ENCODE results near the gene WDR27. TPM values are rescaled to one million over a fixed set of nuclear protein-coding genes. Genes with fewer than 3 reads are reported as not detected.

WDR27 gene
- total RNA-seq, 1 donor from 2014 or later, result 24.4 TPM

DNA sequence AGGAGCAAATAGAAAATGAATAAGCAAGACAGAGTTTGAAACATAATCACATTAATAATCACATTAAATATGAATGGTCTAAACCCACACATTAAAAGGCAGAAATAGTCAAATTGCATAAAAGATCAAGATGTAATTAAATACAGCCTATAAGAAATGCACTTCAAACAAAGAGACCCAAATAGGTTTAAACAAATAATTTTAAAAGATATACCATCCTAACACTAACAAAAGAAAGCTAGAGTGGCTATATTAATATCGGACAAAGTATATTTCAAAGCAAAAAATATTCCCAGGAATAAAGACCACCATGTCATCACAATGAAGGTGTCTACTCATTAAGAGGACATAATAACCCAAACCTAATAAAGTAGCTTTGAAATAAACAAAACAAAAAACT, 140.2 kb downstream of the WDR27 start:
- no peak for ATAC-seq

DNA sequence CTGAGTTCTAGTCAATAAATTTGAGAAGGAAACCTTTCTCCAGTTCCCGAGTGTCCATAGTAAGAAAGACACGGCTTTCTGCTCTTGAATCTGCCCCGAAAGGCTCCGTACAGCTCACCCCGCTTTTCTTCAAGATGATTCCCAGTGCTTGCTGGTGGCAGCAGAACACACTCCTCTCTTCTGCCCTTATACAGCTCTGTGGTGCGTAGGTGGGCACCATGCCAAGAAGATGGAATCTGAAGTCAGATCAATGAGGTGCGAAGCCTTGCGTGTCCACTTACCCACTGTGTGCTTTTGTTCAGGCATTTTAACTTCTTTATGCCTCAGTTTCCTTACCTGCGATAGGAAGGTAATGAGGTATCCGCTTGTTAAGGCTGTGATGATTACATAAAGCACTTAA, 142.2 kb downstream of the WDR27 start:
- ATAC-seq, result no peak

DNA sequence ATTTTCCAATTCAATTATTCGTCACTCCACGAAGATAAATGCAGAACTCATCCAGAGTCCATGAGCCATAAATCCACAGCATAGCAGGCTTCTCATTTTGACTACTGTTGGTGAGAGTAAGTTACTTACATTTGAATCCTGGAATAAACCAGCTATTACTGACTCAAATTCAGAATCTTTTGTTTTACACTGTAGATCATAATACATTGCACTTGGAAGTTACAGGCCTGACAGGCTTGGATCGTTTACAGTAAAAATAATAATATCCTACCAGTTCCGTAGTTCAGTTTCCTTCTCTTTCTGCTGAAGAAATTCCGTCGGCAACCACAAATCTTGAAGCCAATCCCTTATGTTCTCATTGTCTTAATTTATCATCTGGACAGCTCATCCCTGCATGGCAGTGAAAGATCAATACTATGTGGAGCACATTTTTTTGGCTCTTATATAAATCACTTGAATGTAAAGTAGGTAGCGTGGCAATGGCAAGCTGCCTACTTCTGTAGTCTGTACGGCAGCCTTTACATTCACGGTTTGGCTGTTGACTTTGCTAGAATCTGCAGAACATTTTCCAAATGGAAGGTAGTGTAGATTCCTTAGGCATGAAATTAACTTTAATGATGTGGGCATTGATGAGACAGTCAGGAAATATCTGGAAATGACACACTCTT, 142.9 kb downstream of the WDR27 start:
- ATAC-seq, result no peak

- ATAC-seq, result no peak
Observed at GRCh38 chr6:169558378-169558773, 143.5 kb downstream of the WDR27 start.

- ATAC-seq, result no peak
Observed at GRCh38 chr6:169557887-169558286, 143.9 kb downstream of the WDR27 start.

DNA sequence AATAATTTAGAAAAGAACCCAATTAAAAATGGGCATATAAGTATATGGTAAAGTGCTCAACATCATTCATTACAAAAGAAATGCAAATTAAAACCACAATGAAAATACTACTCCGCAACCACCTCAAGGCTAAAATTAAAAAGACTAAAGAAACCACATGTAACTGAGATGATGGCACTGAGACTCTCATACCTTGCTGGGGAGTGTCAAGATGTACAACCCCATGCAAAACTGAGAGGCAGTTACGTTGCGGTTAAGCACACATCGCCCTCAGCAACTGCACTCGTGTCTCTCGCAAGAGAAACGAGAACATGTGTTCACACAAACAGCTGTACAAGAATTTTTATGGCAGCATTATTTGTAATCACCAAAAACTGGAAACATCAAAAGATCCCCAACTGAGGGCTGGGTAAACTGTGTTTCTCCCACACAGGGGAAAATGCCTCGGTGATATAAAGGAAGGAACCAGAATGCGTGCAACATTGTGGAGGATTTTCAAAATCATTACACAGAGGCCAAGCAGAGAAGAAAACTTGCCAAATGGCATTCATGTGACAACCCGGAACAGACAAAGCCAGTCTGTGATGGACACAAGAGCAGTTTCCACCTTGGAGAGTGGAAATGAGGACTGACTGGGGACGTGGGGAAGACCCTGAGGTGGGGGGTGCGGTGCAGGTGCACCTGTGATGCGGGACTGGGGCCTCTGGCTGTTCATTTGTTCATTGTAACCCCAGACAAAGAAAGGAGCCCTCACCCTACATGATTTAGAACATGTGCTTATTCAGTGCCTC, 144.9 kb downstream of the WDR27 start:
- ATAC-seq, result peak; percentile 48

DNA sequence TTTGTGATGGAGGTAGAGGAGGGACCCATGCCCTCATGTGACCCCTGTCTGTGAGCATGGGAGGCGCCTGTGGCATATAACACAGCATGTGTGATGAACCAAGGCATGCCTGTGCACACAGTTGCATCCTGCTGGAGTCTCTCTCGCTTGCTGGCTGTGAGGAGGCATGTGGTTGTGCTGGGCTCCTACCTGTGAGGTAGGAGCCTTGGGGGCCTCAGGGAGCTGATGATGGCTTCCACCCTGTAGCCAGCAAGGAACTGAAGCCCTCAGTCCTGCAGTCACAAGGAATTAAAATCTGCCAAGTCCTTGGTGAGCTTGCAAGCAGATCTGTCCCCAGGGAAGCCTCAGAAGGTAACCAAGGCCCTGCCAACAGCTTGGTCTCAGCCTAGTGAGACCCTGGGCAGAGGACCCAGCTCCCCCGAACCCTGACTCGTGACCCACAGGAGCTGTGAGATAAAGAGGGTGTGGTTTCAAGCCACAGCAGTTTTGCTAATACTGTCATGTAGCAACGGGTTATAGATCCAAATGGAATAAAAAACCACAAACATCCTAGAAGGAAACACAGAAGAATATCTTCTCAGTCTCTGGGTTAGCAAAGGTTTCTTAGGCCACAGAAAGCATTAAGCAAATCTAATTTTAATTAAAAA, 145.7 kb downstream of the WDR27 start:
- no peak for ATAC-seq

DNA sequence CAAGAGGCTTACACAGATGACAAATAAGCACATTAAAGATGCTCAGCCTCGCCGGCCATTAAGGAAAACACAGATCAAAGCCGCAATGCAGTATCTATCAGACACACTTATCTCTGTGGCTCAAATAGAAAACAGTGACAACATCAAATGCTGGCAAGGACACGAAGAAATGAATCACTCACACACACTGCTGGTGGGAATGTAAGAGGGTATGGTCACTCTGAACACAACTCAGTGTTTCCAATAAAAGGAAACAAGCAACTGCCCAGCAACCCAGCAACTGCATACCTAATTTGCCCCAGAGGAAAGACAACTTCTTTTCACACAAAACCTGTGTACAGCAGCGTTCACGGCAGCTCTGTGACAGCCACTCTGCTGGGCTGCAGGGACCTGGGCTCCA, 155.8 kb downstream of the WDR27 start:
- no peak for ATAC-seq

GRCh38 chr6:169543704-169544103, 158.1 kb downstream of the WDR27 start:
- ATAC-seq, result no peak

DNA sequence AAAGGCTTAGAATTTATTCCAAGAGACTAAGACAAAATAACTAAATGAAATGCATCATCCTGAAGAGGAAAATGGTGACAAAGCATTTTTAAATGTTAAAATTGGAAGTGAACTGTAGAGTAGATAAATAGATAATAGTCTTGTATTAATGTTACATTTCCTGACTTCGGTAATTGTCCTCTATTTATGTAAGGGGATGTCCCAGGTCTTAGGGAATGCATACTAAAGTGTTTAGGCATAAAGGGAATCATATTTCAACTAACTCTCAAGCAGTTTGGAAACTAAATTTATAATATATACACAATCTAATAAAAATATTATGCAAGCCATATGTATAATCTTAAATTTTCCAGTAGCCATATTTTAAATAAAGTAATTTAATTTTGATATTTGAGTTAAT, 159.3 kb downstream of the WDR27 start:
- no peak for ATAC-seq

GRCh38 chr6:169539176-169539897, 162.5 kb downstream of the WDR27 start:
- ATAC-seq, result no peak

DNA sequence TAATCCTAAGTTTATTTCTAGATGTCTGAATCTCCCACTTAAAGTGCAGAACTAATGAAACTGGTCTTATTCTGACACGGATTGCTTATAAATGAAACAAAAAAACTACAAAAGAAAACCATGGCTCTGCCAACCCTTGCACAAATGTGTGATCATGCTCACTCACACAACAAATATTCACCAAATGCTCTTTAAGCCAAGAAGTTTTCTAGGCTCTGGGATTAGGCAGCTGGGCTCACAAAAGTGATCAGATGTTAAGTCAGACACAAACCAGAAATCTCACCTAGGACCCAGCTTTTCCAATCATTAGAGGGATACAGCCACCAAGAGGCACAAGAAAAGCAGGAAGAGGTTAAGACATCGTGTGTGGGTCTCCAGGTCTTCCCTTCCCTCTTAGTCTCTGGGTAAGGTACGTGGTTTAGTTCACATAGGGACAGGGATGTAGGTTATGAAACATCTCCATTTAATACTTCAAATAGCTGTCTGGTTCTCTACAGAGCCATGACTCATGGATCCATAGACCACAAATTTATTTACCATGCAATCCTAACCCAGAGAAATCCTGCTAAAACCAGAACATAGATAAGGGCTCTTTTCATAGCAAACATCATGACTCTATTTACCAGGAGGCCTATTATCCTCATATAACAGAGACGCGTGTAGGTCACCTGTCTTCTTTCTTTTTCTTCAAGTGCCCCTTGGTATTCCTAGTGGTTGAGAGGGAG, 165.2 kb downstream of the WDR27 start:
- no peak for ATAC-seq

GRCh38 chr6:169534039-169534421, 167.8 kb downstream of the WDR27 start:
- ATAC-seq, result no peak

DNA sequence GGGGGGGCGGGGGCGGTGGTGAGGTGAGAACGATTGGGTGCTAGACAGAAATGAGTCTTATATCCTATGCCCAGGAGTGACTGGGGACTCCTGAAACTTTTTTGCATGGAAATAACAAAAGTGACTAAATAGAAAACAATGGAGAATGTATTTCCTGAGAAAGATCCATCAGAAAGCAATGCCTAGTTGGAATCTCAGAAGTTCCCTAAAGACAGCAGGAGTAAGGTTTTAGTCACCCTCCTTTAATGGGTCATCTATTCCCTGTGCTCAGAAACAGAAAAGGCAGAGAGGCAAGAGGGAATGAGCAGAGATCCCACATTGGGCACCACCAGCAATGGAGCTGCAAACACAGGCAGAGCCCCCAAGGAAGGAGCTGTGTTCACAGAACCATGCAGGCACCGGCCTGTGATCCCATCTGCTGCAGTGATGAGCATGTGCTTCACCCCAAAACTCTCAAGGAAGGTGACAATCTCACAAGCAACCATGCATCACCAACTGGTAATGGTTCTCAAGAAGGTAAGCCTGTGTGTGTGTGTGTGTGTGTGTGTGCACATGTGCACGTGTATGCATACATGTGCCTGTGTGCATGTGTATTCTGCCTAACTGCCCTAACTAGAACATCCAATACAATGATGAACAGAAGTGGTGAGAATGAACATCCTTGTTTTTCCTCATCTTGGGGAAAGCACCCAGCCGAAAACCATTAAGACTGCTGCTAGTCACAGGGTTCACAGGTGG, 168.4 kb downstream of the WDR27 start:
- no peak for ATAC-seq

DNA sequence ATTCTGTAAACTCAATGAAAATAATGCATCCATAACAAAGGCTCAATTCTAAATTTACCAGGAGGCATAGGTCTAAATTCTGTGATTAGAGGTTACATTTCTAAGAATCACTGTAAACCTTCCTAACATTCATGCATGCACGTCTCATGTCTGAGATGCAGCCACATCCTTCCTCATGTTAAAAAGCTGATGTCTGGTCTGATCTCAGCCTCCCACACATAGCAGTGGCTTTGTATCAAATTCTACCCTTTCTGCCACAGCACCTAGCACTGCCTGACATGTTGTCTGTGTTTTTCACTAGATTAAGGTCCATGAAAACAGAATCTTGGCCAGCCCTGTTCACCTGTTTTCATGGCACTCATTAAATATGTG, 171.1 kb downstream of the WDR27 start:
- no peak for ATAC-seq

GRCh38 chr6:169529931-169530751, 171.7 kb downstream of the WDR27 start:
- ATAC-seq, result no peak

- ATAC-seq, result no peak
Observed at GRCh38 chr6:169528755-169529154, 173.1 kb downstream of the WDR27 start.

DNA sequence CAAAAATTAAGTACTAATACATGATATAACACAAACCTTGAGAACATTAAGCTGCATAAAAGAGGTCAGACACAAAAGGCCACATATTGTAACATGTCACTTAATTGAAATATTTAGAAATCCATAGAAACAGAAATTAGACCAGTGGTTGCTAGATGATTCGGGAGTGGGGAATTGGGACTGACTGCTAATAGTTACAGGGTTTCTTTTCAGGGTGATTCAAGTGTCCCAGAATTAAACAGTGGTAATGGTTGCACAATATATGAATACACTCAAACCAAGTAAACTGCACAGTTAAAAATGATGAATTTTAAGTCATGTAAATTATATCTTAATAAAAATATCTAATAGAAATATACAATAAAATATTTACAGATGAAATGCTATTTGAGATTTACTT, 174.5 kb downstream of the WDR27 start:
- no peak for ATAC-seq

DNA sequence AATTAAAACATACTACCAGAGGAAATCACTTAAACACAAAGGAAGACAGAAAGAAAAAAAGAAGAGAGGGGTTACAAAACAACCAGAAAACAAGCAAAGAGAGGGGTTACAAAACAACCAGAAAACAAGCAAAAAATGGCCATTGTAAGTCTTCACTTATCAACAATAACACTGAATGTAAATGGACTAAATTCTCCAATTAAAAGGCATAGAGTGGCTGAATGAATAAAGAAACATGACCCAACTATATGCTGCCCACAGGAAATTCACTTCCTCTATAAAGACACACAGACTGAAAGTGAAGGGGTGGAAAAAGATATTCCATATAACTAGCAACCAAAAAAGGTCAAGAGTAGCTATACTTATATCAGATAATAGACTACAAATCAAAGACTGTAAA, 180.0 kb downstream of the WDR27 start:
- no peak for ATAC-seq

- ATAC-seq, result no peak
Observed at GRCh38 chr6:169520104-169520503, 181.7 kb downstream of the WDR27 start.

DNA sequence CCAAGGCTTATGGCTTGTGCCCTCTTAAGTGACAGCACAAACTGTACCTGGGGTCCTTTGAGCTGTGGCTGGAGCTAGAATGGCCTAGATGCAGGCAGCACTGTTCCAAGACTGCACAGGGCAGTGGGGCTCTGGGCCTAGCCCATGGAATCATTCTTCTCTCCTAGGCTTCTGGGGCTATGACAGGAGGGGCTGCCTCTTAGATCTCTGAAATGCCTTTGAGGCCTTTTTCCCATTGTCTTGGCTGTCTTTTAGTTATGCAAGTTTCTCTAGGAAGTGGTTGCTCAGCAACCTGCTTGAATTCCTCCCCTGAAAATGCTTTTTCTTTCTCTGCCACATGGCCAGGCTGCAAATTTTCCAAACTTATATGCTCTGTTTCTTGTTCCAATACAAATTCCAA, 183.4 kb downstream of the WDR27 start:
- ATAC-seq, result no peak

All from esophagus mucosa (tissue), 1 donor.